IMR-90 (cell line): ENCODE data around the gene PRR36. TPM values are rescaled to one million over a fixed set of nuclear protein-coding genes. Genes with fewer than 3 reads are reported as not detected.

Experiments used
- ATAC-seq: fragments of 200-7000 bp; cut with Tn5 transposase; 2 replicates; pipeline ENCODE4 v1.9.1; 2020; ENCODE audit warnings: low read depth, mild to moderate bottlenecking, moderate library complexity
- BruUV-seq: library from RNA; stranded (reverse); fragments of 400-500 nt; replicated peaks from 2 replicates; lab custom pipeline; 2021; lab: Mats Ljungman, UMichigan
- CTCF ChIA-PET: fragments of 300-600 bp; formaldehyde crosslinking; extraction: SDS; loops from one replicate; lab custom pipeline; 2021; ENCODE audit warnings: antibody characterized with exemption; lab: Yijun Ruan, JAX
- POLR2A ChIA-PET: fragments of 300-600 bp; sonication (Branson Sonifier 250); formaldehyde crosslinking; loops from one replicate; lab custom pipeline; 2022; ENCODE audit warnings: antibody characterized with exemption; ENCODE audit not compliant: unreplicated experiment; lab: Charles Lee
- DNase-seq: peaks from one replicate; pipeline ENCODE4 v3.0.0; 2013
- H2AFZ ChIP-seq: replicated peaks from 2 replicates; pipeline ENCODE3; 2013; ENCODE audit warnings: low read length, mild to moderate bottlenecking; ENCODE audit not compliant: poor library complexity
- H2AK5ac ChIP-seq: 2 replicates; pipeline ENCODE4 v1.6.1; 2013; ENCODE audit warnings: low read depth, low read length, inconsistent platforms
- H2AK9ac ChIP-seq: replicated peaks from 2 replicates; pipeline ENCODE3; 2013; ENCODE audit warnings: mild to moderate bottlenecking, low read depth, low read length, moderate library complexity; ENCODE audit not compliant: poor library complexity
- H2BK120ac ChIP-seq: 2 replicates; pipeline ENCODE4 v1.6.1; 2013; ENCODE audit warnings: low read depth, low read length, inconsistent platforms
- H2BK15ac ChIP-seq: 3 replicates; pipeline ENCODE4 v1.6.1; 2013; ENCODE audit warnings: low read depth, low read length, inconsistent platforms
- H2BK20ac ChIP-seq: 2 replicates; pipeline ENCODE4 v1.6.1; 2013; ENCODE audit warnings: low read depth, mild to moderate bottlenecking, inconsistent platforms, low read length, moderate library complexity
- H2BK5ac ChIP-seq: 2 replicates; pipeline ENCODE4 v1.6.1; 2013; ENCODE audit warnings: mild to moderate bottlenecking, low read depth, low read length, inconsistent platforms; ENCODE audit not compliant: poor library complexity, severe bottlenecking
- H3K14ac ChIP-seq: replicated peaks from 2 replicates; pipeline ENCODE4 v1.6.1; 2013; ENCODE audit warnings: low read depth, low read length, inconsistent platforms
- H3K18ac ChIP-seq: 2 replicates; pipeline ENCODE4 v1.6.1; 2013; ENCODE audit warnings: low read depth, low read length, control low read depth
- H3K23ac ChIP-seq: 2 replicates; pipeline ENCODE4 v1.6.1; 2013; ENCODE audit warnings: low read depth, low read length, inconsistent platforms
- H3K27ac ChIP-seq: 2 replicates; pipeline ENCODE4 v1.5.1; 2013; ENCODE audit warnings: mild to moderate bottlenecking, control low read depth, low read length; ENCODE audit not compliant: insufficient read depth
- H3K27me3 ChIP-seq: 2 replicates; pipeline ENCODE4 v1.6.1; 2013; ENCODE audit warnings: low read length; ENCODE audit not compliant: control insufficient read depth, insufficient read depth
- H3K36me3 ChIP-seq: 2 replicates; pipeline ENCODE4 v1.6.1; 2013; ENCODE audit warnings: low read length, mixed read lengths; ENCODE audit not compliant: control insufficient read depth, insufficient read depth
- H3K4ac ChIP-seq: 2 replicates; pipeline ENCODE4 v1.6.1; 2013; ENCODE audit warnings: low read depth, low read length, inconsistent platforms
- H3K4me1 ChIP-seq: 2 replicates; pipeline ENCODE4 v1.6.1; 2013; ENCODE audit warnings: low read length, mixed read lengths; ENCODE audit not compliant: control insufficient read depth, insufficient read depth
- H3K4me2 ChIP-seq: 2 replicates; pipeline ENCODE4 v1.6.1; 2013; ENCODE audit warnings: low read depth, mild to moderate bottlenecking, control low read depth, low read length, moderate library complexity
- H3K4me3 ChIP-seq: 2 replicates; pipeline ENCODE4 v1.5.1; 2013; ENCODE audit warnings: low read depth, mild to moderate bottlenecking, control low read depth, low read length, moderate library complexity; ENCODE audit not compliant: insufficient read depth
- H3K56ac ChIP-seq: 2 replicates; pipeline ENCODE4 v1.6.1; 2013; ENCODE audit warnings: low read length, inconsistent platforms; ENCODE audit not compliant: insufficient read depth; ENCODE audit errors: extremely low read depth
- H3K79me1 ChIP-seq, 2 experiments: 2 replicates each; pipeline ENCODE4 v1.6.1; 2013; ENCODE audit warnings: low read length in 2 of 2, inconsistent platforms in 1 of 2, low read depth in 1 of 2
- H3K9ac ChIP-seq: 2 replicates; pipeline ENCODE4 v1.6.1; 2013; ENCODE audit warnings: low read depth, low read length, control low read depth
- H3K9me1 ChIP-seq: 2 replicates; pipeline ENCODE4 v1.6.1; 2013; ENCODE audit warnings: low read length, inconsistent platforms; ENCODE audit not compliant: insufficient read depth
- H3K9me3 ChIP-seq: 2 replicates; pipeline ENCODE4 v1.6.1; 2013; ENCODE audit warnings: low read length; ENCODE audit not compliant: control insufficient read depth, insufficient read depth
- H4K20me1 ChIP-seq: 2 replicates; pipeline ENCODE4 v1.6.1; 2013; ENCODE audit warnings: low read length, inconsistent platforms; ENCODE audit not compliant: insufficient read depth
- H4K5ac ChIP-seq: 2 replicates; pipeline ENCODE4 v1.6.1; 2013; ENCODE audit warnings: mild to moderate bottlenecking, low read depth, low read length, control low read depth
- H4K8ac ChIP-seq, 2 experiments: 2 replicates each; pipeline ENCODE4 v1.6.1; 2013; ENCODE audit warnings: low read depth in 2 of 2, low read length in 2 of 2, control low read depth in 1 of 2, inconsistent platforms in 1 of 2
- H4K91ac ChIP-seq: 2 replicates; pipeline ENCODE4 v1.6.1; 2013; ENCODE audit warnings: low read depth, low read length, inconsistent platforms; ENCODE audit not compliant: insufficient read depth
- BHLHE40 ChIP-seq: fragments of 150-350 bp; IDR thresholded peaks from 2 replicates; pipeline ENCODE4 v1.6.1; 2016; ENCODE audit warnings: mild to moderate bottlenecking, low read depth, low read length
- CEBPB ChIP-seq: IDR thresholded peaks from 2 replicates; pipeline ENCODE4 v1.6.1; 2012; ENCODE audit warnings: low read depth, low read length, improper control_type of control experiment
- CHD1 ChIP-seq: IDR thresholded peaks from 2 replicates; pipeline ENCODE4 v1.6.1; 2012; ENCODE audit warnings: low read depth, low read length, improper control_type of control experiment
- MAFK ChIP-seq: IDR thresholded peaks from 2 replicates; pipeline ENCODE4 v1.6.1; 2012; ENCODE audit warnings: low read depth, low read length, improper control_type of control experiment
- MAZ ChIP-seq: IDR thresholded peaks from 2 replicates; pipeline ENCODE4 v1.6.1; 2012; ENCODE audit warnings: low read depth, mild to moderate bottlenecking, low read length, improper control_type of control experiment, moderate library complexity, borderline replicate concordance
- MXI1 ChIP-seq: IDR thresholded peaks from 2 replicates; pipeline ENCODE4 v1.6.1; 2012; ENCODE audit warnings: low read depth, mild to moderate bottlenecking, low read length, moderate library complexity, borderline replicate concordance
- NFE2L2 ChIP-seq: fragments of 150-350 bp; IDR thresholded peaks from 2 replicates; pipeline ENCODE4 v1.6.1; 2016; ENCODE audit warnings: low read depth, mild to moderate bottlenecking, low read length
- RAD21 ChIP-seq: IDR thresholded peaks from 2 replicates; pipeline ENCODE4 v1.6.1; 2012; ENCODE audit warnings: low read length, improper control_type of control experiment
- WGBS, 2 experiments: methylation state at CpG; one replicate each; pipeline versions ENCODE4 v1.1.5 to v1.1.7; 2013; ENCODE audit warnings: missing lambda C conversion rate in 2 of 2; ENCODE audit not compliant: insufficient read length in 1 of 2; ENCODE audit errors: extremely low coverage in 2 of 2; 5-methylcytosine and 5-hydroxymethylcytosine counted together
- dilution Hi-C: fragments of 300-500 bp; cut with HindIII; formaldehyde crosslinking; loops from one replicate; pipeline ENCODE4 v1.14.3; 2018; ENCODE audit warnings: low sequenced_read_pairs; ENCODE audit not compliant: unreplicated experiment
- in situ Hi-C: fragments of 300-500 bp; cut with MboI; formaldehyde crosslinking; loops from 3 replicates; pipeline ENCODE4 v1.14.3; 2019; ENCODE audit warnings: low sequenced_read_pairs, inconsistent platforms, mixed read lengths
- intact Hi-C: fragments of 100-400 bp; cut with micrococcal nuclease; formaldehyde crosslinking; loops from 2 replicates; pipeline ENCODE4 v1.10.0; 2022
- polyA plus RNA-seq, 3 experiments: library from polyadenylated mRNA; depleted of rRNA; stranded (reverse); fragments of >200 nt; gene quantifications; 2 replicates each; pipeline ENCODE4 v1.2.3, GENCODE V29; 2012; ENCODE audit warnings: low replicate concordance in 1 of 3
- total RNA-seq: library from RNA; depleted of rRNA; stranded (reverse); fragments of >200 nt; gene quantifications from 2 replicates; pipeline ENCODE4 v1.2.3, GENCODE V29; 2012
- TF ChIP-seq, protein P1 (sequence below): fragments of 150-350 bp; IDR thresholded peaks from 2 replicates; pipeline ENCODE4 v1.6.1; 2017; ENCODE audit warnings: mild to moderate bottlenecking, antibody characterized with exemption, low read length, low read depth
- TF ChIP-seq, protein P2 (sequence below): conservative IDR thresholded peaks from 2 replicates; pipeline ENCODE4 v1.5.1; 2012; ENCODE audit warnings: mild to moderate bottlenecking, low read depth, low read length, improper control_type of control experiment

PRR36 gene
- total and polyA plus RNA-seq, 2 of the 4 experiments (the other 2 are of a cell fraction), result 0.02 TPM; not detected in 1

DNA sequence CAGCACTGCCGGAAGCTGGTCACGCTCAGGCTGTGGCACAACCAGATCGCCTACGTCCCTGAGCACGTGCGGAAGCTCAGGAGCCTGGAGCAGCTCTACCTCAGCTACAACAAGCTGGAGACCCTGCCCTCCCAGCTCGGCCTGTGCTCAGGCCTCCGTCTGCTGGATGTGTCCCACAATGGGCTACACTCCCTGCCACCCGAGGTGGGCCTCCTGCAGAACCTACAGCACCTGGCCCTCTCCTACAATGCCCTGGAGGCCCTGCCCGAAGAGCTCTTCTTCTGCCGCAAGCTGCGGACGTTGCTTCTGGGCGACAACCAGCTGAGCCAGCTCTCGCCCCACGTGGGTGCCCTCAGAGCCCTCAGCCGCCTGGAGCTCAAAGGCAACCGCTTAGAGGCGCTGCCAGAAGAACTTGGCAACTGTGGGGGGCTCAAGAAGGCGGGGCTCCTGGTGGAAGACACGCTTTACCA, 26.2 kb upstream of the PRR36 start:
- Histone ChIP-seq H4K5ac (no peak overlapping the region), H3K36me3 (peaks cover 16% of the 10 kb centered on the region), H3K56ac (no peak overlapping the region), H3K9ac (no peak overlapping the region), H2BK120ac (no peak overlapping the region), H3K9me3 (no peaks in the 10 kb centered on the region), H3K14ac (no peak overlapping the region), H3K23ac (no peak overlapping the region), H3K27ac (no peak overlapping the region), H3K18ac (no peak overlapping the region), H2BK5ac (no peak overlapping the region), H3K79me1 (peaks cover 10 to 27% of the 10 kb centered on the region in 2 experiments; a peak in 3 of 4 replicates), H3K4me2 (no peak overlapping the region), H3K4me3 (no peak overlapping the region), H3K4ac (no peak overlapping the region), H3K27me3 (no peaks in the 10 kb centered on the region), H4K91ac (no peak overlapping the region), H2AK9ac (no peak overlapping the region), H3K9me1 (peaks cover 11% of the 10 kb centered on the region), H2AK5ac (no peak overlapping the region), H3K4me1 (peaks cover 10% of the 10 kb centered on the region), H2BK15ac (no peak overlapping the region), H2AFZ (no peak overlapping the region), H4K20me1 (peaks cover 14% of the 10 kb centered on the region), H4K8ac (no peak overlapping the region), H2BK20ac (no peak overlapping the region)
- POLR2A ChIA-PET, result interaction anchor here (0.5 to 0.7 kb wide), 2 partner anchors 14 to 21 kb away, joined by 3 to 9 read pairs; no protein-coding TSS in a partner anchor
- intact Hi-C loops, result no loop called here
- in situ Hi-C loops, result no loop called here
- CTCF ChIA-PET, result no interaction called here
- BruUV-seq, result no TSS peak
- TF ChIP-seq CEBPB (no peak), MAZ (no peak), BHLHE40 (no peak), CHD1 (no peak), MAFK (no peak), RAD21 (no peak), NFE2L2 (no peak), MXI1 (no peak)
- TF ChIP-seq, protein P1, sequence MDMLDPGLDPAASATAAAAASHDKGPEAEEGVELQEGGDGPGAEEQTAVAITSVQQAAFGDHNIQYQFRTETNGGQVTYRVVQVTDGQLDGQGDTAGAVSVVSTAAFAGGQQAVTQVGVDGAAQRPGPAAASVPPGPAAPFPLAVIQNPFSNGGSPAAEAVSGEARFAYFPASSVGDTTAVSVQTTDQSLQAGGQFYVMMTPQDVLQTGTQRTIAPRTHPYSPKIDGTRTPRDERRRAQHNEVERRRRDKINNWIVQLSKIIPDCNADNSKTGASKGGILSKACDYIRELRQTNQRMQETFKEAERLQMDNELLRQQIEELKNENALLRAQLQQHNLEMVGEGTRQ, result no peak
- TF ChIP-seq, protein P2, sequence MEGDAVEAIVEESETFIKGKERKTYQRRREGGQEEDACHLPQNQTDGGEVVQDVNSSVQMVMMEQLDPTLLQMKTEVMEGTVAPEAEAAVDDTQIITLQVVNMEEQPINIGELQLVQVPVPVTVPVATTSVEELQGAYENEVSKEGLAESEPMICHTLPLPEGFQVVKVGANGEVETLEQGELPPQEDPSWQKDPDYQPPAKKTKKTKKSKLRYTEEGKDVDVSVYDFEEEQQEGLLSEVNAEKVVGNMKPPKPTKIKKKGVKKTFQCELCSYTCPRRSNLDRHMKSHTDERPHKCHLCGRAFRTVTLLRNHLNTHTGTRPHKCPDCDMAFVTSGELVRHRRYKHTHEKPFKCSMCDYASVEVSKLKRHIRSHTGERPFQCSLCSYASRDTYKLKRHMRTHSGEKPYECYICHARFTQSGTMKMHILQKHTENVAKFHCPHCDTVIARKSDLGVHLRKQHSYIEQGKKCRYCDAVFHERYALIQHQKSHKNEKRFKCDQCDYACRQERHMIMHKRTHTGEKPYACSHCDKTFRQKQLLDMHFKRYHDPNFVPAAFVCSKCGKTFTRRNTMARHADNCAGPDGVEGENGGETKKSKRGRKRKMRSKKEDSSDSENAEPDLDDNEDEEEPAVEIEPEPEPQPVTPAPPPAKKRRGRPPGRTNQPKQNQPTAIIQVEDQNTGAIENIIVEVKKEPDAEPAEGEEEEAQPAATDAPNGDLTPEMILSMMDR, result no peak
- WGBS, 2 experiments, result 66% methylated on average over 11 of the region's 21 CpGs; no CpG with 5 or more reads in 1 of the 2 experiments
- dilution Hi-C loops, result no loop called here
- DNase-seq (no peak), ATAC-seq (no peak)
